Activated CD4-positive, alpha-beta memory T cell treated with anti-CD3 and anti-CD28 coated beads for 36 hours (primary cell): ENCODE results near the gene PAGE2. TPM values are rescaled to one million over a fixed set of nuclear protein-coding genes. Genes with fewer than 3 reads are reported as not detected.
"Not testable (repeated sequence)": the region's sequence is repeated elsewhere in the genome, so short reads cannot be mapped to it uniquely, and the experiment has no call there.

Source experiments
- CTCF ChIA-PET: fragments of 350-600 bp; sonication (Branson Sonifier 250); formaldehyde crosslinking; loops from one replicate; lab custom pipeline; 2021; ENCODE audit warnings: antibody characterized with exemption, inconsistent platforms; lab: Charles Lee
- POLR2A ChIA-PET: fragments of 350-600 bp; sonication (Branson Sonifier 250); formaldehyde crosslinking; loops from one replicate; lab custom pipeline; 2021; ENCODE audit warnings: antibody characterized with exemption; lab: Charles Lee
- DNase-seq: peaks from one replicate; pipeline ENCODE4 v3.0.0-alpha.2; 2020
- H3K27ac Mint-ChIP-seq: one replicate; pipeline ENCODE4 v1.8.0; 2021; ENCODE audit warnings: mixed read lengths
- H3K27me3 Mint-ChIP-seq: one replicate; pipeline ENCODE4 v1.8.0; 2021; ENCODE audit warnings: mixed read lengths
- H3K36me3 Mint-ChIP-seq: one replicate; pipeline ENCODE4 v1.8.0; 2021; ENCODE audit warnings: mixed read lengths
- H3K4me1 Mint-ChIP-seq: one replicate; pipeline ENCODE4 v1.8.0; 2021; ENCODE audit warnings: low read depth, mixed read lengths
- H3K4me3 Mint-ChIP-seq: one replicate; pipeline ENCODE4 v1.8.0; 2021; ENCODE audit warnings: mild to moderate bottlenecking, mixed read lengths
- H3K9me3 Mint-ChIP-seq: one replicate; pipeline ENCODE4 v1.8.0; 2021; ENCODE audit warnings: mixed read lengths
- intact Hi-C: fragments of 100-400 bp; cut with micrococcal nuclease; formaldehyde crosslinking; loops from one replicate; pipeline ENCODE4 v1.15.1; 2023
- total RNA-seq, 2 experiments: library from RNA; stranded (reverse); gene quantifications; one replicate each; pipeline ENCODE4 v1.2.3, GENCODE V29; 2021

Gene PAGE2
- total RNA-seq, 2 experiments from 2014 or later, result not detected

DNA sequence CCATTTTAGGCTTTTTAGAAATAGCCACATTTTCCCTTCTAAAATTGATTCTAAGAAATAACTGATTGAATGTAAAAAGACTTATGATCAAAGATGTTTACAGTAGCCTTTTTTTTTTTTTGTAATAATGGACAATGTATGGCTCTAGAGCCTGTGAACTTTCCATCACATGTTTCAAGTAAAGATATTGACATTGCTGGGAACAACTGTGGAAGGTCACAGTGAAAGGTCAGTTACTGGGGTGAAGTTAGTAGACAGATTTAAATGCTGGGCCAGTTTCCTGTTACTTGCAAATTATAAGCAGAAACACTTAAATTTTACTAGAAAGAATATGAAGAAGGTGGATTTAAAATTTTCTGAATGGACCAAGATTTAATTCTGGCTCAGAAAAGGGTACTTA is 18.4 kb downstream of the PAGE2 start:
- no peak overlapping the region for H3K27ac Mint-ChIP-seq
- CTCF ChIA-PET, result no interaction called here
- no peaks in the 10 kb centered on the region for H3K4me1 Mint-ChIP-seq
- H3K4me3 Mint-ChIP-seq, result no peak overlapping the region
- DNase-seq, result no peak
- no peaks in the 10 kb centered on the region for H3K36me3 Mint-ChIP-seq
- POLR2A ChIA-PET, result no interaction called here
- no peaks in the 10 kb centered on the region for H3K9me3 Mint-ChIP-seq
- no peaks in the 10 kb centered on the region for H3K27me3 Mint-ChIP-seq
- intact Hi-C loops, result no loop called here

DNA sequence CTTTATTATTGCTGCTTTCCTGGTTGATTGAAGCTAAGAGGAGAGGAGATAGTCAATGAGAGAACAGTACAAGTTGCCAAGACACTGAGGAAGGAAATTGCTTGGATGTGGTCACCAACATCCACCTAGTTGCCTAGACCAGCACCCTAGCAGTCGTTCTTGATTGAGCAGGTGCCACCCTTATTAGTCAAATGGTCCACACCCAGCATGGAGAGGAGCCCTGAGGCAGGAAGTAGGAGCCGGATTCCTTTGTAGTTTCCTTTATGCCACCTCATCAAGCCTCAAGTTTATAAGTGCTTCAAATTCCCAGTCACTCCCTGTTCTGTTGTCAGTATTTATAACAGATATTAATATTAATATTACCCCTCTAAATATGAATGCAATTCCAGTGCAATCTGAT is 19.1 kb downstream of the PAGE2 start:
- Mint-ChIP-seq H3K27me3 (no peaks in the 10 kb centered on the region), H3K27ac (no peak overlapping the region), H3K4me3 (no peak overlapping the region), H3K36me3 (no peaks in the 10 kb centered on the region), H3K9me3 (no peaks in the 10 kb centered on the region), H3K4me1 (no peaks in the 10 kb centered on the region)
- ChIA-PET POLR2A (no interaction called here), CTCF (no interaction called here)
- intact Hi-C loops, result no loop called here
- no peak for DNase-seq

DNA sequence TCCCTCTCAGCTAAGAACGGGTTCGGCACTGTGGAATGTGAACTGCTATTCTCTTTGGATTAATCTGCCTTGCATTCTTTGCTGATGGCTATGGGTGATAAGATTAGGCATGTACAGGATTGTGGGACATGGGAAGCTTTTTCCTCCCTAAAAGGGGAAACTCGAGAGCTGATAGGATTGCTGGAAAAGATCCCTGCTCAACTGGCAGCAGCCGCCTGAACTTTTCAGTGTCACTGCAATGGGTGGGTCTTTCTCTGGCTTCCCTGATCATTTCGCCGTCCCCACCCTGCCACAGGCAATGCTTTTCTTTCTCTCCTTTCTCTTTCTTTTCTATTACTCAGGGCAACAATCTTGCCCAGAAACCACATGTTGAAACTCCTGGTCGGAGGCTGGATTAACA is 20.5 kb downstream of the PAGE2 start:
- H3K36me3 Mint-ChIP-seq, result no peaks in the 10 kb centered on the region
- no peaks in the 10 kb centered on the region for H3K9me3 Mint-ChIP-seq
- H3K27me3 Mint-ChIP-seq, result no peaks in the 10 kb centered on the region
- no peak for DNase-seq
- intact Hi-C loops, result no loop called here
- H3K27ac Mint-ChIP-seq, result no peak overlapping the region
- no peak overlapping the region for H3K4me3 Mint-ChIP-seq
- no peaks in the 10 kb centered on the region for H3K4me1 Mint-ChIP-seq
- POLR2A ChIA-PET, result no interaction called here
- CTCF ChIA-PET, result no interaction called here

DNA sequence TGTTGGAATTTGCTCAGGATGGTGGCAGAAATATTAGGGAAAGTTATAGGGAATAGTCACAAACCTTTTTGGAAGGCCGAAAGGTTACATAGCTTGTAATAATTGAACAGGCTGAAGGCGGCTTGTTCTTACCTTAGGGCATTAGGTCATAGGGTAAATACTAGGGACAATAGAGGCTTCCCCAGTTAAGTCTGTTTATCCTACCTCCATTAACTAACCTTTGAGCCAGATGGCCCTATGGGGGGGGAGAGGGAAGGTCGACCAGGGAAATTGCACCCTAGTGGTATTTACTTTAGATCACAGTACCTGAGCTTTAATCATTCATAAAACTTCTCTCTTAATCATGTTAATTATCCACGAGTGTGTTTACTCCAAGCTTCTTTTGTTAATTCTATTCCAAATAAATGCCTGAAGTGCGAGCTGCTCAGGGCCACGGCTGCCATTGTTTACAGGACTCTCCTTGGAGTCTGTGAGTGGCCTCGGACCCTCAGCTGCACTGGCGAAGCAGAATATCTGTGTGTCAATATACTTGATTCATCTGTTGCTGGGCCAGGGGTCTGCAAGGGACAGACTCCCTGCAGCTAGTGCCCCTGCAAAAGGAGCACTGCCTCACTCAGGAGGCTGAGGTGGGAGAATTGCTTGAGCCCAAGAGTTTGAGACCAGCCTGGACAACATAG is 22.9 kb downstream of the PAGE2 start:
- no peak overlapping the region for H3K4me3 Mint-ChIP-seq
- no peaks in the 10 kb centered on the region for H3K9me3 Mint-ChIP-seq
- no peaks in the 10 kb centered on the region for H3K27me3 Mint-ChIP-seq
- no peak overlapping the region for H3K27ac Mint-ChIP-seq
- H3K36me3 Mint-ChIP-seq, result no peaks in the 10 kb centered on the region
- CTCF ChIA-PET, result no interaction called here
- no peaks in the 10 kb centered on the region for H3K4me1 Mint-ChIP-seq
- intact Hi-C loops, result no loop called here
- DNase-seq, result no peak
- POLR2A ChIA-PET, result no interaction called here

DNA sequence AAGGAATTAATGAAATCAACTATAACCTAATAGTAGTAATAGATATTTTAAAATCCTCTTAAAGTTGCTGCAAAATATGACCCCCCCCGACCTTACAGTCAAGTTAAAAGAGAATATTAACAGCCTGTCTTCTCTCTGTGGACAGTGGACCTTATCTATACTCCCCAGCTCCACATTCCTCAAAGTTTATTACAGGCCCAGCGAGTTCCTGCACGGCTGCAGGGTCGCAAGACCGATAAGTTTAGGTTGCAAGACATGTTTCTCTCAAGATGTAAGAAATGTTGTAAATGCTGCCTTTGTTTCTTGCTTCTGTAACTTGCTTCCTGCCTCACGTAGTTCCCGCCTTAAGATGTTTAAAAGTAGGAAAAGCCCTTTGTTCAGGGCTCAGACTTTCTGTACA is 27.8 kb downstream of the PAGE2 start:
- intact Hi-C loops, POLR2A ChIA-PET, H3K36me3 Mint-ChIP-seq, H3K4me3 Mint-ChIP-seq, DNase-seq, H3K27ac Mint-ChIP-seq, CTCF ChIA-PET, H3K9me3 Mint-ChIP-seq, H3K27me3 Mint-ChIP-seq: not testable (repeated sequence)
- H3K4me1 Mint-ChIP-seq, result peaks cover 28% of the 10 kb centered on the region

DNA sequence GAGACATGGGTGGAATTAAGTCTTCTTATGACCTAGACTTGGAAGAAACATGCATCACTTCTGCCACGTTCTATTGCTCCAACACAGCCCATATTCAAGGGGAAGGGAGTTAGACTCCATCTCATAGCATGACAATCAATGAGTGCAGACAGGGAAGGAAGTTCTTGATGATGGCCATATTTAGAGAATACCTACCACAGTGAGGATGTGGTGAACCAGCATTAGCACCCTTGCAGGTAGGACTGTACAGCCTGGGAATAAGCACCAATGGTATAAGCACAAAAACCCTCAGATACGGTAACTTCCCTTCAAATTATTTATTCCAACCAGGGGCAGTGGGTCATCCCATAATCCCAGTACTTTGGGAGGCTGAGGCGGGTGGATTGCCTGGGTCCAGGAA is 29.8 kb downstream of the PAGE2 start:
- ChIA-PET POLR2A (no interaction called here), CTCF (no interaction called here)
- intact Hi-C loops, result no loop called here
- Mint-ChIP-seq H3K4me1 (peaks cover 28% of the 10 kb centered on the region), H3K27ac (no peak overlapping the region), H3K4me3 (no peak overlapping the region), H3K36me3 (no peaks in the 10 kb centered on the region), H3K9me3 (no peaks in the 10 kb centered on the region), H3K27me3 (no peaks in the 10 kb centered on the region)
- DNase-seq, result no peak

DNA sequence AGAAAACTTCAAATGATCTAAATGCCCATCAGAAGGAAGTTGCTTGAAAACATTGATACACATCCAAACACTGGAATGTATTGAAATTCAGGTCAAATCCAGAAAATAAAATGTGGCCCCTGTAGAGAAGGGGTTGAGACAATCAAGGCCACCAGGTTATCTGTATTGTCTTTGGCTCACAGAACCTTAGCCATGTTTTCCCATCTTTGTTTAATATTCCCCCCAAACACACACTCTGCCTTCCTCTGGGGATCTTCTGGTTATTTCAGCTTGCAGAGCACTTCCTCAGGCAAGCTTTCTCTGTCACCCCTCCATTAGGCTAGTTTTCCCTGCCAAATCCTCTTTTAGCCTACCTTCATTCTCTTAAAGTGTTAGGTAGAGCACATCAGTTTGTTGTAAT is 30.5 kb downstream of the PAGE2 start:
- ChIA-PET POLR2A (no interaction called here), CTCF (no interaction called here)
- peaks cover 28% of the 10 kb centered on the region for H3K4me1 Mint-ChIP-seq
- H3K27me3 Mint-ChIP-seq, result no peaks in the 10 kb centered on the region
- no peaks in the 10 kb centered on the region for H3K36me3 Mint-ChIP-seq
- intact Hi-C loops, result no loop called here
- H3K9me3 Mint-ChIP-seq, result no peaks in the 10 kb centered on the region
- H3K27ac Mint-ChIP-seq, result no peak overlapping the region
- H3K4me3 Mint-ChIP-seq, result no peak overlapping the region
- no peak for DNase-seq

DNA sequence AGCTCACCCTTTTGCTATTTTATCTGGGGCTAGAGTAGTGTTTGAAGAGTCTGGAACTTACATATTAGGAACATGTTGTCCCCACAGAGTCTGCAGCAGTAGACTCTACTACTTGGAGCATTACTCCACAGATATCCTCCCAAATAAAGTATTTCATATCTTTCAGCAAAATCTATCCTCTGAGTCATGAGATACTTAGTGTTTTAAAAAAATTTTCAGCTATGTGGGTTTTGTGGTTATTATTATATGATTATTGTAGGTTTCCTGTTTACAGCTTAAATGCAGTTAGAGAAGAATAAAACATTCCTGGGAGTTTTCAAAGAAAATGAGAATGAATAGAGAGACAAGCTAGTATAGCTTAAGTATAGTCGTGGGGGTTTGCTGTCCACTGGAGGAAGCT is 30.9 kb downstream of the PAGE2 start:
- H3K9me3 Mint-ChIP-seq, result no peaks in the 10 kb centered on the region
- intact Hi-C loops, result no loop called here
- ChIA-PET POLR2A (no interaction called here), CTCF (no interaction called here)
- H3K36me3 Mint-ChIP-seq, result no peaks in the 10 kb centered on the region
- H3K27me3 Mint-ChIP-seq, result no peaks in the 10 kb centered on the region
- no peak overlapping the region for H3K4me3 Mint-ChIP-seq
- no peak for DNase-seq
- H3K4me1 Mint-ChIP-seq, result peaks cover 28% of the 10 kb centered on the region
- H3K27ac Mint-ChIP-seq, result no peak overlapping the region

DNA sequence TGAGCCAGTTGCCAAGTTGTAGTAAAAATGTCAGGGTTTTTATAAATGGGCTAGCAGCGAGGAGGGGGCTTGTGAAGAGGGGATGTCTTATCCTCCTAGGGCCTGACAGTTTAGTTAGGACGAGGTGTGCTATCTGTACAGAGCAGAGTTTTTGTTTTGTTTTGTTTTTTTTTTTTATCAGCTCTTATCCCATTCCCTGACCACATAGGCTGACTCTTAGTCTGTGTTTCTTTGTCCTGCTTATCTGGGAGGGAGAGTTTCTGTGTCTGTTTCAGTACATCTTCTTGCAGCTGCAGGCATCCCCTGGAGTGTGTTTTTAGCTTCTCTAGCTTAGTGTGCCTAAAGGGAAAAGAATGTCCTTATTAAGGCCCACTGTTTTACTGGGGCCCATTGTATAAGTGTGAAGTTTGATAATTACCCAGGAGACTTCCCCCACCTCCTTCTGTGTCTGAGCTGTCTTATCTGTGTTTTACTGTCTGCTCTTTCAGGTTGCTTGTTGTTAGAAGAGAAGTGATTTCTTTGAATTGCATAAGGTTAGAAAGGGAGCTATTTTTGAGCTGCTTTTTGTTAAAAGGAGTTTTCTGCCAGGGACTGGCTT is 32.0 kb downstream of the PAGE2 start:
- H3K27me3 Mint-ChIP-seq, result no peaks in the 10 kb centered on the region
- no peaks in the 10 kb centered on the region for H3K36me3 Mint-ChIP-seq
- no peaks in the 10 kb centered on the region for H3K9me3 Mint-ChIP-seq
- peaks cover 28% of the 10 kb centered on the region for H3K4me1 Mint-ChIP-seq
- DNase-seq, result no peak
- no peak overlapping the region for H3K4me3 Mint-ChIP-seq
- H3K27ac Mint-ChIP-seq, result no peak overlapping the region
- intact Hi-C loops, result no loop called here
- POLR2A ChIA-PET, result no interaction called here
- CTCF ChIA-PET, result no interaction called here

DNA sequence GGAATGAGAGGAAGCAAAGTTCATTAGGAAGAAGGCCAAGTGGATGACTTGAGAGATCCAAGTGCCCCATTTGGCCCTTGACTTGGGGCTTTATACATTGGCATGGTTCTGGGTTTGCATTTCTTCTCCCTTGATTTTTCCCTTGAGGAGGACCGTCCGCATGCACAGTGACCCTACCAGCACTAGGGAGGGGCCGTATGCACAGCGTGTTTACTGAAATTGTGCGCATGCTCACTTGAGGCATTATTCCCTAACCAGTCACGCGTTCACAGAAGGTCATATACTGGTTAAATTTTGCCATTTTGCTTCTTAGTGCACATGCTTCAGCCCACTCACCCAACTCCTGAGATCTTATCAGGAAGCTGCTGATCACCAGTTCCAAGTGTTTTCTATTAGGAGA is 35.1 kb downstream of the PAGE2 start:
- peaks cover 3% of the 10 kb centered on the region for H3K27me3 Mint-ChIP-seq
- no peak overlapping the region for H3K4me3 Mint-ChIP-seq
- DNase-seq, result no peak
- H3K4me1 Mint-ChIP-seq, result peaks cover 23% of the 10 kb centered on the region
- ChIA-PET CTCF (no interaction called here), POLR2A (no interaction called here)
- intact Hi-C loops, result no loop called here
- no peaks in the 10 kb centered on the region for H3K36me3 Mint-ChIP-seq
- H3K9me3 Mint-ChIP-seq, result no peaks in the 10 kb centered on the region
- no peak overlapping the region for H3K27ac Mint-ChIP-seq

DNA sequence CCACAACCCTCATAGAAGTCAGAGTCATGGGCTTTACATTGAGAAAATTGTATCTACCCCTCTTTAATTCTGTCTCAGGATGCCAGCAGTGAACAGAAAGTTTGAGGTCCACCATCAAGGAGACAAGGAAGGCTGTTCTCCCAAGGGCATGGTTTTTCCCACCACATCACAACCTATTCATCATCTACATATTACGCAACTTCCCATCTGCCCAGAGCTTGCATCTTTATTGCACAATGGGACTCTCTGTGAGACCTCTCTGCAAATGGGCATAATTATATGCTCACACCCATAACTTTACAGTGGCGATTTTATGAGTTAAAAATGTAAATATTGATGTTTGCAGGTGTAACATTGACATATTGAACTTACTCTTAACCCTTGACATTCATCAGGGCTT is 38.9 kb downstream of the PAGE2 start:
- ChIA-PET POLR2A (no interaction called here), CTCF (no interaction called here)
- Mint-ChIP-seq H3K9me3 (no peaks in the 10 kb centered on the region), H3K36me3 (no peaks in the 10 kb centered on the region), H3K4me3 (no peak overlapping the region), H3K27me3 (peaks cover 3% of the 10 kb centered on the region), H3K4me1 (no peaks in the 10 kb centered on the region), H3K27ac (no peak overlapping the region)
- intact Hi-C loops, result no loop called here
- no peak for DNase-seq

DNA sequence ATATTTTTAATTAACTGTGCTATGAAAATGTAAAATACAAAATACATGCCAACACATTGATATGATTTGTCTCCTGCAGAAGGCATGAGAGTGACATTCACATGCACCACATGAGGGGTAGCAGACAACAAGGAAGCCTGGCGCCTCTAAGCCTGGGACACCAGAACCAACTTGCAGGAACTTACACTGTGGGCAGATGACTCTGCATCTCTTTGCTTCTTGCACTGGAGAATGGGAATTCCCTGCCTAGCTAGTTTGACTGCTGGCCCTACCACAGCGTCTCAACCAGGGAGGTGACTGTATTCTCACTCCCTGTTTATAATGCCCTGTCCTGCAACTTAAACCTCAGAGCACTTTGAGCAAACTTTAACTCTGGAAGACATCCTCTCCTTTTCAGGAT is 40.5 kb downstream of the PAGE2 start:
- ChIA-PET POLR2A (no interaction called here), CTCF (interaction anchor here (0.5 kb wide), 1 partner anchor 1476 kb away, joined by 3 read pairs; no protein-coding TSS in a partner anchor)
- no peak for DNase-seq
- H3K9me3 Mint-ChIP-seq, result no peaks in the 10 kb centered on the region
- no peaks in the 10 kb centered on the region for H3K36me3 Mint-ChIP-seq
- intact Hi-C loops, result no loop called here
- H3K4me1 Mint-ChIP-seq, result no peaks in the 10 kb centered on the region
- H3K4me3 Mint-ChIP-seq, result no peak overlapping the region
- peaks cover 3% of the 10 kb centered on the region for H3K27me3 Mint-ChIP-seq
- no peak overlapping the region for H3K27ac Mint-ChIP-seq

DNA sequence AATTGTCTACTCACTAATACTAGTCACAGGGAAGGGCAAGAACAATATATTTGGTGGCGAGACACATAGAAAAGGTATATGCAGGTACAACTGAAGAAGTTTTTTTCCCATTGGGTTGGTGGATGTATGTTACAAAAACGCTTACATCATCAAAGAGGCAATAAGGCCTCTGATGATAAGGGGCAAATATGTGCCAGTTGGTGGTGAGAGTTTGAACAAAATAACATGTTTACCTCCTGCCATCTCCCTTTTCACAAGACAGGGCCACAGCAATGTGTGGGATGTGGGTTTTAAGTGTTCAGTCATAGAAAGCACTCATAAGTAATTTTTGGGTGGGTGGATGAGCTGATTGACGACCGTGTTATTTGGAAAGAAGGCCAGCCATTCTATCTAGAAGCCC is 41.7 kb downstream of the PAGE2 start:
- Mint-ChIP-seq H3K36me3 (no peaks in the 10 kb centered on the region), H3K4me1 (no peaks in the 10 kb centered on the region), H3K4me3 (no peak overlapping the region), H3K27me3 (peaks cover 3% of the 10 kb centered on the region), H3K9me3 (no peaks in the 10 kb centered on the region), H3K27ac (no peak overlapping the region)
- ChIA-PET CTCF (no interaction called here), POLR2A (no interaction called here)
- intact Hi-C loops, result no loop called here
- DNase-seq, result no peak
